ENCODE results near the gene CKAP2L. TPM values are rescaled to one million over a fixed set of nuclear protein-coding genes. Genes with fewer than 3 reads are reported as not detected.

The CKAP2L gene
- total RNA-seq, 1 donor from 2014 or later: 0.62 TPM

DNA sequence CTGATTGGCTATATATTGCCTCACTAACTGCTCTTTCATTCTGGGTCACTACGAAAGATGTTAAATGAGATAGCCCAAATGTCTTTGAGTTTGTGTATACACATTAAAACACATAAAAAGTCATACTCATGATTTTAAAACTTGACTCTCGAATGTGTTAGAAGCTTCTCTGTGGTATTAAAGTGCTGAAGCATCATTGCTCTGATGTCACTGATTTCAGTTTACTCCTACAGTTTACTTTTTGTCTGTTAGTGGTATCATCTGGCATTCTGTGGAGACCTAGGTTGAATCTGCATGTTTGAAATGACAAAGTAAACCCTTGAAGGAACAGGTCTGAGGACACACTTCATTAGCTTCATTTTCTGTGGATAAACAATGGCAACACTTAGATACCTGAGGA is 32.9 kb downstream of the CKAP2L start:
- DNase-seq (ENCODE audit: low spot score): no peak
- intact Hi-C loops (cut with DNase I): no loop called here
- ATAC-seq: no peak

DNA sequence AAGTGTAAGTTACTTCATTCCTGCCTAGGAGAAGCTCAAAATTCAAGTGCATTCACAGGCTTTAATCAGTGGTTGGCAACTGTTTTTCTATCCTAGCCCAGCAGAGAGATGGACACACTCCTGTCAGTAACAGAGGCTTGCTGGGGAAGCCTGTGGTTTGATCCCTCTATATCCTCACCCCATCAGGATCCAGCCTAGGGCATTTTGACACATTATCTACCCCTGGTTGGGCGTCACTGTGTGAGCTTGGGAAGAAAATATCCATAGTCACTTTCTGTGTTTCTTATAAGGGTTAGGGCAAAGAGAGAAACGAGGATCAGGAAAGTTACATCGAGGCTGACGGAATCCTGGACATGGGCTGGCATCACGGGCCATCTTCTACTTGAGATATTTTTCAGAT is 33.6 kb downstream of the CKAP2L start:
- DNase-seq (ENCODE audit: low spot score): no peak
- intact Hi-C loops (cut with DNase I): no loop called here
- ATAC-seq: no peak

DNA sequence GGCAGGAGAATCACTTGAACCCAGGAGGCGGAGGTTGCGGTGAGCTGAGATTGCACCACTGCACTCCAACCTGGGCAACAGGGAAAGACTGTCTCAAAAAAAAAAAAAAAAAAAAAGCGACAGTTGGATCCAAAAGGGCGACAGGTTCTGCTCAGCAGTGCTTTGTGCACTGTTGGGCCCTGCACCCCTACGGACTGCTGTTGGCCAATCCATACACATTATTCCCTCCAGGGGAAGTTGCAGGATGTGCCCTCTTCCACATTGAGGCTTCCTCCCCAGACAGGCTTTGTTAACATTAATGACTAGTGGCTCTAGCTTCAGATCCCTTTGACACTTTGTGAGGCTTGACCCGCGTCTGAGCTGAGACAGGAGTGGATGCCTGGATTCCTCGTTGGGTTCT is 34.2 kb downstream of the CKAP2L start:
- no peak for DNase-seq (ENCODE audit: low spot score)
- intact Hi-C loops (cut with DNase I): no loop called here
- ATAC-seq: no peak

DNA sequence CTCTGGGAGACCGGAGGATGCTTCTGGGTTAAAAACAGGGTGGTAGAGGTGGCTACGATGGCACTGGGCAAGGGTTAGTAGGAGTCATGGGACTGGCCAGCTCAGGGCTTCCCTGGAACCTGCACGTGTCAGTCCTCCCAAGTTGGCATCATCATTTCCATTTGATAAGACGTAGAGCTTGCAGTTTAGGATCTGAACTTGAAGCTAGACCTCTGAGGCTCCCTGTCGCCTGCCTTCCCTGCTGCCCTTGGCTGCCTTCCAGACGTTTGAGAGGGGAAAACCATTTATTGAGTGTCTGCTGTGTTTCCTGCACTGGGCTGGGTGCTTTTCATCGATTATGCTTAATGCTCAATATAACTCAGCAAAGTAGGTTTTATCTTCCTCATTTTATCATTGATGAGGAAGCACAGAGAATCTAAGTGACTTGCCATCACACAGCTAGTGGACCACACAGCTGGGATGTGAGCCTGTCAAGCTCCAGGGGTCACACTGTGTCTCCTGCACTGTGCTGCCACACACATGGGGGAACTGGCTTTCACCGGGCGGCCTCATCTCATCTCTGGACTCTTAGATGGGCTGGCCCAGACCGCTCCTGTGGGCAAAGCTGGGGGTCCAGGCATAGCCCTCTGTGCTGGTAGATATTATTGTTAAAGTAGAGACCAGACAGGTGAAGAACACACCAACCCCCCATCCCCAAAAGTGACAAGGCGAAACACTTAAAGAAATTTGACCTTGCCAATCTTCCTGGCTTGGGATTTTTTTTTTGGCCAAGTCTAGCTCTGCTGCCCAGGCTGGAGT is 35.8 kb downstream of the CKAP2L start:
- DNase-seq (ENCODE audit: low spot score): no peak
- no peak for ATAC-seq
- intact Hi-C loops (cut with DNase I): loop anchor here (5.0 to 10.0 kb wide), 2 partner anchors 104 to 126 kb away; no protein-coding TSS in a partner anchor

DNA sequence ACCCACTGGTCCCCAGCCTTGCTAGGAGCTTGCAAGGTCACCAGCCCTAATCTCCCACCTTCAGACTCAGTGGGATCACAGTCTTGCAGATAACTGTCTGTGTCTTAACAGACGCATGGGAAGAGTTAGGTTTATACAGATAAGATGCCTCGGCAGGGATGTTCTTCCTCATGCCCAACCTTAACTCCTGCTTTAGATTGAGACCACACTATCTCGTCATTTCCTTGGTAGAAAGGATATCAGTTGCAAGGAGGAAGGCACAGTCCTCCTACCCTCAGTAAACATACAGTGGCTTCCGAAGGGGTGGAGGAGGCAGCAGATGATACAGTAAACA is 36.4 kb downstream of the CKAP2L start:
- DNase-seq (ENCODE audit: low spot score): no peak
- intact Hi-C loops (cut with DNase I): loop anchor here (5.0 to 10.0 kb wide), 2 partner anchors 103 to 126 kb away; no protein-coding TSS in a partner anchor
- ATAC-seq: no peak

- ATAC-seq: no peak
- intact Hi-C loops (cut with DNase I): loop anchor here (5.0 to 10.0 kb wide), 2 partner anchors 103 to 125 kb away; no protein-coding TSS in a partner anchor
- DNase-seq (ENCODE audit: low spot score): no peak
These were observed 37.0 kb downstream of the CKAP2L start for GRCh38 chr2:112727276-112728028.

DNA sequence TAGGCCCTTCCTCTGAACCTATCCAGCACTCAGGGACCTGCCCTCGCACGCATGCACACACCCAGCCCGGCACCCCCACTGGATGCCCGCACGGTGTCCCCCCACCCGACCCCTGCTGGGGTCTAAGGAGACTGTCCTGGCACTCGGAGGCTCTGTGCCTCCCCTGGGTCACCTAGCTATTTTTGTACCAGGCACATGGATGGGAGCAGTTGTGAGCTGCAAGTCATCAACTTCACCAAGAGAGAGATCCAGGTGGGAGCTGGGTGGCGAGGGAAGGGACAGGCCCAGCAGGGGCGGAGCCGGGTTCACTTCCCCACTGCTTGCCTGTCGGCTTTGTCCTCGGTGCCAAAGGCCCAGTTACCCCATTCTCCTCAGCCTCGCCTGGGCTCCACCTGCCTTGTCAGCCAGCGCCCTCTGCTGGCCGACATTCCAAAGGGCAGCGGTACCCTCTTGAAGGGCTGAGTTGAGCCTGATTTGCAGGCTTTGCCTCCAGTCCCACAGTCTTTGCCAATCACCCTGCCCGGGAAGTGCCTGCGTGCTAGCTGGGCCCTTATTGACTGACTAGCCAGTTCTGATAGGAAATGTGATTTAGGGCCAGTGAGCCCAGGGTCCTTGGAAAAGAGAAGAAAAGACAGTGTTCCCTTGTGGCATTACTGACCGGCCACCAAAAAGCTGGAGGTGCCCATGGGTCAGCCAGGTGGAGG is 37.8 kb downstream of the CKAP2L start:
- intact Hi-C loops (cut with DNase I): loop anchor here (5.0 to 10.0 kb wide), 2 partner anchors 102 to 124 kb away; no protein-coding TSS in a partner anchor
- DNase-seq (ENCODE audit: low spot score): peak; percentile 92
- peak; percentile 93 for ATAC-seq

DNA sequence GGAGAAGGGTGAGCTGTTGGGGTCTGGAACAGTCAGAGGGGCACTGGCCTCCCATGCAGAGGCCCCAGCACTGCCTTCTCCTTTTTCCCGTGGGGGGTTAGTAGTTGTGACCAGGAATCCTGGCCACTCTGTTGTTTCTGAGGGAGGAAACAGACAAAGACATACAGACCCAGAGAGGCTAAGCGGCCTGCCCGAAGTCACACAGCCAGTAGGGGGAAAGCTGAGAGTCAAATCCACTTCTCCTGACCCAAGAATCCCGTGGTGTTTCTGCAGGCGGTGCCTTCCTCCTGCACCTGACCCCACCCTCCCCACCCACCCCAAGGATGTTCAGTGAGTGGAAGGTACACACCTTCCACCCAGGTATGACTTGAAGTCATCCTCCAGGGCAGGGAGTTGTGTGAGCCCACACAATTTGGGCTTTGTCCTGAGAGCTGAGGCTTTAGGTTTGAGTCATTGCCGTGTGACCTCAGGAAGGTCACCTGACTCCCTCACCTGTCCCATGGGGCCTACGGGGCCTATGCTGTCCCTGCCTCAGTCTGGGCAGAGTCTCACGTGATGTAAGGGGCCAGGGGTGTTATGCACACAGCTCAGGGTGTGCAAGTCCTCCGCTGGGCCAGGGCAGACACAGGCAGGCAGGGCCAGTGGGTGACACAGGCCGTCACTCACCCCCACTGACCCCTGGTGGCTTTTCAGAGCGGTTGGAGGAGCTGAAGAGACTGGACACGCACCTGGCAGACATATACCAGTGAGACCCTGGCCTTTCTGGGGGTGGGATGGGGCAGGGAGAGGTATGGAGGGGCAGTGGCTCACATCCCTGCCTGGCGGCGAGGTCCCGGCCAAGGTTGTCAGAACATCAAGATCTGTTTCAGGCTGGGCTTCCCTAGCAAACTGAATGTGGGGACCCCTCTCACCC is 38.6 kb downstream of the CKAP2L start:
- intact Hi-C loops (cut with DNase I): loop anchor here (5.0 to 10.0 kb wide), 2 partner anchors 101 to 124 kb away; no protein-coding TSS in a partner anchor
- ATAC-seq (no peak), DNase-seq (ENCODE audit: low spot score) (no peak)

DNA sequence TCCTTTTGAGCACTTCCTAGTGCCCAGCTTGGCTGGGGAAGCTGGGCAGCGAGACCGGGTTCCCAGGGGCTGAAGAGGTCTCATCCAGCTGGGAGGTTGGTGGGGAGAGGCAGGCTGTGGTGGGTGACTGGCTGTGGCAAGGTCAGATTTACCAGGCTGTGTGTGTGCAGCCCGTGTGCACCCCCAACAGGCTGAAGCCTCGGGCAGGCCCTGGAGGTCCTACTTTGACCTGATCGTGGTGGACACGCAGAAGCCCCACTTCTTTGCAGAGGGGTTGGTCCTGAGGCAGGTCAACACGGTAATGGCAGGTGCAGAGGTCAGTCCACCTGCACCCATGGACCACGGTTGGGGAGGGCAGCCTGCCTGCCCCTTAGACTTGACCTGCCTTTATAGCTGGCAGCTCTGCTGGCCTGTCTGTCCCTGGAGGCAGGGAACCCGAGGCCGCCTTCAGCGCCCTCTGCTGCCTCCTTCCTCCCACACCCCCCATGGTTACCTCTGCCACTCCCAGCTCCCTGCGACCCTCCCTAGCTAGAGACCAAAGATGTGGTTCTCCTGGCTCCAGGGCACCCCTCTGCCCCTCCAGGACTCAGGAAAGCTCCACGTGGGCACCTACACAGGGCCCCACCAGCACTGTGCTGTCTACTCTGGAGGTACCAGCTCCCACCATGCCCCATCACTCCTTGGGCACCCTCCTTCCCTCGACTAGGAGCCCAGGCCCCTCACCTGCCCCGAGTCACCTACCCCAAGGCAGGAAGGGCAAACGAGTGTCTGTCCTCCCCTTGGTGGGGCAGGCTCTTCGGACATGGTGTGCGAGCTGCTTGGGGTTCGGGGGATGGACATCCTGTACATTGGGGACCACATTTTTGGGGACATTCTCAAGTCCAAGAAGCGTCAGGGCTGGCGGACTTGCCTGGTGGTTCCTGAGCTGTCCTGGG is 39.6 kb downstream of the CKAP2L start:
- intact Hi-C loops (cut with DNase I): loop anchor here (5.0 to 10.0 kb wide), 2 partner anchors 100 to 123 kb away; no protein-coding TSS in a partner anchor
- DNase-seq (ENCODE audit: low spot score) (no peak), ATAC-seq (no peak)

GRCh38 chr2:112723995-112724394 is 40.4 kb downstream of the CKAP2L start:
- intact Hi-C loops (cut with DNase I): loop anchor here (10.0 kb wide), 1 partner anchor 99 kb away; no protein-coding TSS in a partner anchor
- ATAC-seq: no peak
- no peak for DNase-seq (ENCODE audit: low spot score)

GRCh38 chr2:112723547-112723940 is 40.9 kb downstream of the CKAP2L start:
- intact Hi-C loops (cut with DNase I): loop anchor here (10.0 kb wide), 1 partner anchor 99 kb away; no protein-coding TSS in a partner anchor
- ATAC-seq: no peak
- no peak for DNase-seq (ENCODE audit: low spot score)

DNA sequence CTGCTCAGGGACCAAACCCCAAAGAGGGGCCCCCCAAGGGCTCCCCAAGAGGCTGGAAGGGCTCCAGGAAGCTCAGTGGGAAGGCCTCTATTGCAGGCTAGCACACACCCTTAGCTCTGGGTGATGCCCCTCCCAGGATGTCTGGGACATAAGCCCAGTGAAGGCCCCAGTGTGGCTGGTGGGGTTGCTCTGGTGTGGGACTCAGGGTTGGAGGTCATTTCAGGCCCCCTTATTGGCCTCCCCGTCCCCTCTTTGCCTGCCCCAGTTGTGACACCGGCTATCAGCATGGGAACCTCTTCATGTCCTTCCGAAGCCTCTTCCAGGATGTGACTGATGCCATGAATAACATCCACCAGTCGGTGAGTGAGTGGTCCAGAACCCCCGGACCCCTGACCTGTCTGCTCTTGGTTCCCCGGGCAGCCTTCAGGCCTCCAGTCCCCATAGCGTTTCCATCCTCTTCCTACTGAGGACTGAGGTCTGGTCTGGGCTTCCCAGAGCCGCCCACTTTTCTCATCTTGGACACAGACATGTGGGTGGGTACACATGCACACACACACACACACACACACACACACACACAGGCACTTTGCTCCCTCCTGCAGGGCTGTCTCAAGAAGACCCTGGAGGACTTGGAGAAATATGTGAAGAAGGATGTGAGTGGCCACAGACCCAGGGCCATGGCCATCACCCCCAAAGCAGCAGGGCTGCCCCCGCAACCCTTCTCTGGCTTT is 41.4 kb downstream of the CKAP2L start:
- ATAC-seq: no peak
- intact Hi-C loops (cut with DNase I): loop anchor here (10.0 kb wide), 1 partner anchor 98 kb away; no protein-coding TSS in a partner anchor
- DNase-seq (ENCODE audit: low spot score): no peak

DNA sequence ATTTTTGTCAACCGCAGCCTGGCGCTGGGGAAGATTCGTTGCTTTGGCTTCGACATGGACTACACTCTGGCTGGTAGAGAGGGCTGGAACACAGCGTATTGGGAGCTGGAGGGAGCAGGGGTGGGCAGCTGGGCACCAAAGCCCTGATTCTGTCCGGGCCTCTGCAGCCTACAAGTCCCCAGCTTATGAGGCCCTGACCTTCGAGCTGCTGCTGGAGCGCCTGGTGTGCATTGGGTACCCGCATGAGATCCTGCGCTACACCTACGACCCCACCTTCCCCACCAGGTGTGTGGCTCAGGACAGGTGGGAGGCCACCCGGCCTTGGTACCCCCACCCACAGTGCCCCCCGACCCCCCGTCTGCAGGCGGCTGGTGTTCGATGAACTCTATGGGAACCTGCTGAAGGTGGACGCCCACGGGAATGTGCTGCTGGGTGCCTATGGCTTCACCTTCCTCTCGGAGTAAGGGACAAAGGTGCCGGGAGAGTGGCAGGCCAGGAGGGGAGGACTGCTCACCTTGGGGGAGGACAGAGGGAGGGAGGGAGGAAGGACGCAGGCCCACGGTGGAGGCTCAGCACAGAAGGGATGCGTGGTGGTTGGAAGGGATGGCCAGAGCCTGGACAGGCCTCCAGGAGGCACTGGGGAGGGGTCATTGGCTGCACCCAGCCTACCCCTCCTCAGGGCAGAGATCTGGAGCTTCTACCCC is 42.4 kb downstream of the CKAP2L start:
- DNase-seq (ENCODE audit: low spot score) (no peak), ATAC-seq (no peak)
- intact Hi-C loops (cut with DNase I): loop anchor here (10.0 kb wide), 1 partner anchor 97 kb away; no protein-coding TSS in a partner anchor

- intact Hi-C loops (cut with DNase I): loop anchor here (10.0 kb wide), 1 partner anchor 96 kb away; no protein-coding TSS in a partner anchor
- ATAC-seq (no peak), DNase-seq (ENCODE audit: low spot score) (no peak)
These were observed 43.6 kb downstream of the CKAP2L start, which contains the start of gene NT5DC4 for GRCh38 chr2:112720785-112721184. NT5DC4 (plus strand) TSS chr2:112721020; CDS start chr2:112721080, 60 bp downstream.

DNA sequence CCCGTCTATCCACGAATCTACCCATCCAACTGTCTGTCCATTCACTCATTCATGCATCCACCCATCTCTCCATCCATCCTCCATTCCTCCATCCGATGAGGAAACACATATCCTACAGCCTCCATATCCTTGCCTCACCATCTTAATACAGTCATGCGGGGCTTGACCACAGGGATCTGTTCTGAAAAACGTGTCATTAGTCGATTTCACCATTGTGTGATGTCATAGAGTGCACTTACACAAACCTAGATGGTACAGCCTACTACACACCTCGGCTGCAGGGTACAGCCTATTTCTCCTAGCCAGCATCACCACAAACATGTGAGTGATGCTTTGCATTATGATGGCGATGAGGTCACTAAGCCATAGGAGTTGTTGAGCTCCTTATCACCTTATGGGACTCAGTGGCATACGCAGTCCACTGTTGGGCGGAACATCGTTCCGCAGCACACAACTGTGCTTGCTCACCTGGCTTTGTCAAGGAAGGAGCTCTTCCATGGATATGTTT is 45.5 kb downstream of the CKAP2L start:
- ATAC-seq (no peak), DNase-seq (ENCODE audit: low spot score) (no peak)
- intact Hi-C loops (cut with DNase I): no loop called here
